HepG2 (cell line): ENCODE data around the gene FAM219A. TPM values are rescaled to one million over a fixed set of nuclear protein-coding genes. Genes with fewer than 3 reads are reported as not detected.

Experiments used
- GATAD1 ChIP-seq: IDR thresholded peaks from 2 replicates; pipeline ENCODE4 v1.6.1; 2016; ENCODE audit warnings: missing genetic modification reagents, missing compliant biosample characterization
- HNF1B ChIP-seq: sonication (generic); formaldehyde crosslinking; IDR thresholded peaks from 2 replicates; pipeline ENCODE4 v1.5.1; 2020; ENCODE audit warnings: mild to moderate bottlenecking, moderate library complexity, missing genetic modification reagents
- MEIS1 ChIP-seq: sonication (generic); formaldehyde crosslinking; IDR thresholded peaks from 2 replicates; pipeline ENCODE4 v1.9.0; 2021; ENCODE audit warnings: mild to moderate bottlenecking, missing genetic modification reagents, moderate library complexity, borderline replicate concordance
- PLSCR1 ChIP-seq: sonication (generic); formaldehyde crosslinking; IDR thresholded peaks from 2 replicates; pipeline ENCODE4 v1.5.0; 2020; ENCODE audit warnings: missing genetic modification reagents, mild to moderate bottlenecking, borderline replicate concordance
- RFXANK ChIP-seq: IDR thresholded peaks from 2 replicates; pipeline ENCODE4 v1.6.1; 2016
- SMAD9 ChIP-seq: sonication (generic); formaldehyde crosslinking; IDR thresholded peaks from 2 replicates; pipeline ENCODE4 v1.5.1; 2020; ENCODE audit warnings: mild to moderate bottlenecking, missing genetic modification reagents
- TAF15 ChIP-seq: fragments of 200-400 bp; formaldehyde crosslinking; IDR thresholded peaks from one replicate; pipeline ENCODE4 v1.6.1; 2018; ENCODE audit warnings: mild to moderate bottlenecking, low read depth, low read length; ENCODE audit not compliant: poor library complexity, severe bottlenecking
- TFE3 ChIP-seq: IDR thresholded peaks from 2 replicates; pipeline ENCODE4 v1.6.1; 2016
- ZBTB38 ChIP-seq: sonication (generic); formaldehyde crosslinking; IDR thresholded peaks from 2 replicates; pipeline ENCODE4 v1.5.1; 2020; ENCODE audit warnings: mild to moderate bottlenecking, missing genetic modification reagents
- ZFP37 ChIP-seq: sonication (generic); formaldehyde crosslinking; IDR thresholded peaks from 2 replicates; pipeline ENCODE4 v1.4.0; 2020; ENCODE audit warnings: missing genetic modification reagents, borderline replicate concordance
- ZGPAT ChIP-seq: IDR thresholded peaks from 2 replicates; pipeline ENCODE4 v1.6.1; 2016; ENCODE audit warnings: mild to moderate bottlenecking
- ZMYM3 ChIP-seq: sonication (generic); formaldehyde crosslinking; IDR thresholded peaks from 2 replicates; pipeline ENCODE4 v1.5.1; 2020; ENCODE audit warnings: mild to moderate bottlenecking, missing genetic modification reagents
- ZNF407 ChIP-seq: sonication (generic); formaldehyde crosslinking; IDR thresholded peaks from one replicate; pipeline ENCODE4 v1.5.1; 2020; ENCODE audit warnings: mild to moderate bottlenecking, missing genetic modification reagents; ENCODE audit errors: not compliant biosample characterization
- ZNF605 ChIP-seq: sonication (generic); formaldehyde crosslinking; IDR thresholded peaks from 2 replicates; pipeline ENCODE4 v1.8.0; 2022; ENCODE audit warnings: mild to moderate bottlenecking, missing genetic modification reagents
- ZSCAN20 ChIP-seq: sonication (generic); formaldehyde crosslinking; IDR thresholded peaks from 2 replicates; pipeline ENCODE4 v1.4.0; 2020; ENCODE audit warnings: missing genetic modification reagents, mild to moderate bottlenecking, borderline replicate concordance
- polyA plus RNA-seq, 8 experiments: library from polyadenylated mRNA; depleted of rRNA in 3 of 8; stranded (reverse) in 7 of 8; unstranded in 1 of 8; fragments of >200 nt; fragmentation: Illumina TruSeq in 4 of 8; extraction: Trizol in 4 of 8; gene quantifications; 2 replicates each; pipeline versions ENCODE4 v1.2.1 to v1.2.3, GENCODE V29; 2011 to 2016; ENCODE audit warnings: low read depth in 4 of 8, missing spikeins in 1 of 8, mixed read lengths in 1 of 8; ENCODE audit not compliant: insufficient read depth in 1 of 8
- total RNA-seq, 5 experiments: library from RNA; depleted of rRNA; stranded (reverse); fragments of >200 nt; fragmentation: Illumina TruSeq; extraction: Trizol; gene quantifications; 2 replicates each; pipeline ENCODE4 v1.2.3, GENCODE V29; 2016; ENCODE audit warnings: low read depth in 1 of 5

FAM219A gene
- total and polyA plus RNA-seq, 2 of the 13 experiments (the other 11 are each of a cell fraction or from before 2014, with no cell fraction given) = 3.9 to 6.4 TPM

- TF ChIP-seq GATAD1 (CRISPR knock-in tag) (peak; percentile 52; the same call in 1 of the 2 replicates), TAF15 (no peak), ZFP37 (no peak), ZNF407 (CRISPR knock-in tag) (no peak), HNF1B (CRISPR knock-in tag) (no peak; the same call in 1 of the 2 replicates), ZNF605 (no peak), TFE3 (CRISPR knock-in tag) (peak; percentile 58; the same call in 1 of the 2 replicates), RFXANK (CRISPR knock-in tag) (no peak), MEIS1 (no peak), ZBTB38 (CRISPR knock-in tag) (no peak), ZGPAT (peak; percentile 73), ZSCAN20 (no peak), ZMYM3 (CRISPR knock-in tag) (no peak; the same call in 1 of the 2 replicates), PLSCR1 (CRISPR knock-in tag) (no peak), SMAD9 (no peak)
Measured at GRCh38 chr9:34374905-34375552, 83.3 kb downstream of the FAM219A start (continued).
